ENCODE measurements around the gene MME. TPM values are rescaled to one million over a fixed set of nuclear protein-coding genes. Genes with fewer than 3 reads are reported as not detected.

Gene MME
- total RNA-seq, 4 donors from 2014 or later, result 1.5 to 81.7 (median 20.5) TPM

DNA sequence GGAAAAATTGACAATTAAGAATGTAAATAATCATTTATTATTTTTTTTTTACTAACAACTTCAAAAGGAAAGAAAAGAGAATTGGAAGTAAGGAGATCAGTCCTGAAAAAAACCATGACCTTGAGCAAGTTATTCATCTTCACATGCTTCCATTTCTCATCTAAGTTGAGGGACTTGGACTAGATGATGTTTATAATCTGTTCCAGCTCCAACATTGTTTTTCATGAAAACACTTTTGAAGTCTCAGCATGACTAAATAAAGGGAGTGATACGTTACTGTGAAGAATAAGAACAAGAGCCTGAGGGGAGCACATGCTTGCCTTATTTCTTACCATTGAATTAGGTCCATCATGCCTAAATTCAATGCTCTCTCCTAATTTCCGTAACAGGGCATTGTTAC is 117.7 kb downstream of the MME start:
- Histone ChIP-seq H3K27me3 (no peaks in the 10 kb centered on the region), H3K4me1 (no peaks in the 10 kb centered on the region), H3K36me3 (no peaks in the 10 kb centered on the region), H3K4me3 (no peak overlapping the region), H3K9me3 (no peaks in the 10 kb centered on the region), H3K27ac (no peak overlapping the region)
- no peak for ATAC-seq
- no peak for TF ChIP-seq EP300 (IDR thresholded peaks at IDR 0.05)
- no peak for TF ChIP-seq POLR2A (IDR thresholded peaks at IDR 0.05)
- TF ChIP-seq, protein P1, sequence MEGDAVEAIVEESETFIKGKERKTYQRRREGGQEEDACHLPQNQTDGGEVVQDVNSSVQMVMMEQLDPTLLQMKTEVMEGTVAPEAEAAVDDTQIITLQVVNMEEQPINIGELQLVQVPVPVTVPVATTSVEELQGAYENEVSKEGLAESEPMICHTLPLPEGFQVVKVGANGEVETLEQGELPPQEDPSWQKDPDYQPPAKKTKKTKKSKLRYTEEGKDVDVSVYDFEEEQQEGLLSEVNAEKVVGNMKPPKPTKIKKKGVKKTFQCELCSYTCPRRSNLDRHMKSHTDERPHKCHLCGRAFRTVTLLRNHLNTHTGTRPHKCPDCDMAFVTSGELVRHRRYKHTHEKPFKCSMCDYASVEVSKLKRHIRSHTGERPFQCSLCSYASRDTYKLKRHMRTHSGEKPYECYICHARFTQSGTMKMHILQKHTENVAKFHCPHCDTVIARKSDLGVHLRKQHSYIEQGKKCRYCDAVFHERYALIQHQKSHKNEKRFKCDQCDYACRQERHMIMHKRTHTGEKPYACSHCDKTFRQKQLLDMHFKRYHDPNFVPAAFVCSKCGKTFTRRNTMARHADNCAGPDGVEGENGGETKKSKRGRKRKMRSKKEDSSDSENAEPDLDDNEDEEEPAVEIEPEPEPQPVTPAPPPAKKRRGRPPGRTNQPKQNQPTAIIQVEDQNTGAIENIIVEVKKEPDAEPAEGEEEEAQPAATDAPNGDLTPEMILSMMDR (IDR thresholded peaks at IDR 0.05), result no peak
- no peak for TF ChIP-seq POLR2AphosphoS5 (IDR thresholded peaks at IDR 0.05)
- WGBS, 2 donors (ENCODE audit: low coverage in 1 of 2), result 53 to 65% methylated on average over 2 of the region's 2 CpGs

GRCh38 chr3:155202626-155203025 is 122.5 kb downstream of the MME start:
- Histone ChIP-seq H3K36me3 (no peaks in the 10 kb centered on the region), H3K27ac (no peak overlapping the region), H3K27me3 (no peaks in the 10 kb centered on the region), H3K4me3 (no peak overlapping the region), H3K9me3 (no peaks in the 10 kb centered on the region), H3K4me1 (no peaks in the 10 kb centered on the region)
- ATAC-seq, result no peak
- TF ChIP-seq POLR2A (IDR thresholded peaks at IDR 0.05) (no peak), POLR2AphosphoS5 (IDR thresholded peaks at IDR 0.05) (no peak), EP300 (IDR thresholded peaks at IDR 0.05) (no peak)
- TF ChIP-seq, protein P1 (IDR thresholded peaks at IDR 0.05), result no peak
- WGBS, 2 donors (ENCODE audit: low coverage in 1 of 2), result 89 to 100% methylated on average over 3 to 4 of the region's 4 CpGs

GRCh38 chr3:155204851-155205250 is 124.7 kb downstream of the MME start:
- H3K27ac ChIP-seq, result no peak overlapping the region
- H3K9me3 ChIP-seq, result no peaks in the 10 kb centered on the region
- H3K4me1 ChIP-seq, result no peaks in the 10 kb centered on the region
- H3K27me3 ChIP-seq, result no peaks in the 10 kb centered on the region
- no peak for TF ChIP-seq POLR2AphosphoS5 (IDR thresholded peaks at IDR 0.05)
- no peak for TF ChIP-seq EP300 (IDR thresholded peaks at IDR 0.05)
- TF ChIP-seq, protein P1 (IDR thresholded peaks at IDR 0.05), result no peak
- no peak for TF ChIP-seq POLR2A (IDR thresholded peaks at IDR 0.05)
- ATAC-seq, result no peak
- no peak overlapping the region for H3K4me3 ChIP-seq
- no peaks in the 10 kb centered on the region for H3K36me3 ChIP-seq

DNA sequence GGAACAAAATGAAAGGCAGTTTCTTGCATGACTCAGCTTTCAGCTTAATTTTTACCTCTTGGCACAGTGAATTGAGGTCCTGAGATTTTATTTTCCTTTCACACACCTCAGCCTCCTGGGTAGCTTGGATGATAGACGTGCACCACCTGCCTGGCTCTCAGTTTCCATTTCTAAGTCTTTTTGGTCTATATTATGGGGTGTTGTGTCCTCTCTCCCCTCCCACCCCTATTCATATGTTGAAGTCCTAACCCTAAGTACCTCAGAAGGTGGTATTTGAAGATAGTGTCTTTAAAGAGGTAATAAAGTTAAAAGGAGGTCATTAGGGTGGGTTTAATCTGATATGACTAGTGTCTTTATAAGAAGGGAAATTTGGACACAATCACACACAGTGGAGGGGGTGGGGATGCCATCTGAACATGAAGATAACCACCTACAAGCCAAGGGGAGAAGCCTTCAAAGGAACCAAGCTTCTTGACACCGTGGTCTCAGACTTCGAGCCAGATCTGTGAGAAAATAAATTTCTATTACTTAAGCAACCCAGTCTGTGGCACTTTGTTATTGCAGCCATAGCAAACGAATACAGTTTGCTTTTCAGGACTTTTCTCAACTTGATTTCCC is 128.2 kb downstream of the MME start:
- TF ChIP-seq, protein P1 (IDR thresholded peaks at IDR 0.05), result no peak
- no peak overlapping the region for H3K27ac ChIP-seq
- no peaks in the 10 kb centered on the region for H3K36me3 ChIP-seq
- 75 to 83% methylated on average over 4 of the region's 4 CpGs for WGBS, 2 donors (ENCODE audit: low coverage in 1 of 2)
- no peak overlapping the region for H3K4me3 ChIP-seq
- no peak for ATAC-seq
- H3K9me3 ChIP-seq, result no peaks in the 10 kb centered on the region
- H3K4me1 ChIP-seq, result no peaks in the 10 kb centered on the region
- no peaks in the 10 kb centered on the region for H3K27me3 ChIP-seq

DNA sequence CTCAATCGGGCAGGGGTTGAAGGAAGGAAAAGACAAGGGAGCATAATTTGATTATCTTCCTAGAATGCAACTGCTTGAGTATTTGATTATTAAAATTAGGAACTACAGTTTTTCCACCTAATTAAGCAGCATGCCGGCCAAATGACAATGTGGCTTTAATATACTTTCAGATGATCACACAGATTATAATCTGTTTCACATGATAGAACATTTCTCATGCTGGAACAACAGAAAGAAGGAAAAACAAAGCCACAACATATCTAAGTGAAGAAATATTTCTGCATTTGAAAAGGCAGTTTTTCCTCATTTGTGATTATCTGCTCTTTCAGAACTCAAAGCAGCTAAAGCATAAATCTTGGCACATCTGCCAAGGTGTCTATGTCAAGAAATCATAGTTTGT is 130.6 kb downstream of the MME start:
- 83 to 87% methylated on average over 2 of the region's 2 CpGs for WGBS, 2 donors (ENCODE audit: low coverage in 1 of 2)
- no peak for ATAC-seq
- Histone ChIP-seq H3K27ac (no peak overlapping the region), H3K4me3 (no peak overlapping the region), H3K9me3 (no peaks in the 10 kb centered on the region), H3K36me3 (no peaks in the 10 kb centered on the region), H3K27me3 (no peaks in the 10 kb centered on the region), H3K4me1 (no peaks in the 10 kb centered on the region)
- TF ChIP-seq, protein P1 (IDR thresholded peaks at IDR 0.05), result no peak
- TF ChIP-seq POLR2A (IDR thresholded peaks at IDR 0.05), result no peak
- no peak for TF ChIP-seq POLR2AphosphoS5 (IDR thresholded peaks at IDR 0.05)
- no peak for TF ChIP-seq EP300 (IDR thresholded peaks at IDR 0.05)
